NCI-H1694 (cell line): Measurements from ENCODE around the gene SEZ6.
"Not testable (repeated sequence)": the region's sequence is repeated elsewhere in the genome, so short reads cannot be mapped to it uniquely, and the experiment has no call there.

ENCODE experiments used
- DNase-seq: peaks from one replicate; lab custom pipeline; 2025; lab: John Stamatoyannopoulos, UW

The SEZ6 gene

GRCh38 chr17:28935744-28936460, 69.9 kb downstream of the SEZ6 start:
- DNase-seq, result no peak

GRCh38 chr17:28934508-28934907, 71.3 kb downstream of the SEZ6 start:
- not testable (repeated sequence) for DNase-seq

- DNase-seq, result no peak
Measured at GRCh38 chr17:28929787-28930186, 76.0 kb downstream of the SEZ6 start.

GRCh38 chr17:28928061-28928460, 77.8 kb downstream of the SEZ6 start:
- DNase-seq, result no peak

- no peak for DNase-seq
Measured at GRCh38 chr17:28926786-28927185, 79.0 kb downstream of the SEZ6 start.

GRCh38 chr17:28926366-28926765, 79.5 kb downstream of the SEZ6 start:
- no peak for DNase-seq

GRCh38 chr17:28925912-28926365, 79.9 kb downstream of the SEZ6 start:
- no peak for DNase-seq

- no peak for DNase-seq
Measured at GRCh38 chr17:28920201-28920600, 85.6 kb downstream of the SEZ6 start.

GRCh38 chr17:28918295-28918694, 87.5 kb downstream of the SEZ6 start:
- no peak for DNase-seq

- DNase-seq, result no peak
Measured at GRCh38 chr17:28917465-28917864, 88.4 kb downstream of the SEZ6 start.

GRCh38 chr17:28917029-28917428, 88.8 kb downstream of the SEZ6 start:
- DNase-seq, result no peak

- DNase-seq, result peak; percentile 18
Measured at GRCh38 chr17:28916302-28916934, 89.4 kb downstream of the SEZ6 start.

- DNase-seq, result no peak
Measured at GRCh38 chr17:28912938-28913333, 92.9 kb downstream of the SEZ6 start.

- DNase-seq, result no peak
Measured at GRCh38 chr17:28912281-28912937, 93.4 kb downstream of the SEZ6 start.

GRCh38 chr17:28911411-28912045, 94.3 kb downstream of the SEZ6 start:
- no peak for DNase-seq

GRCh38 chr17:28910534-28910933, 95.3 kb downstream of the SEZ6 start:
- no peak for DNase-seq

- DNase-seq, result no peak
Measured at GRCh38 chr17:28908640-28909167, 97.1 kb downstream of the SEZ6 start.

- no peak for DNase-seq
Measured at GRCh38 chr17:28907709-28908475, 97.9 kb downstream of the SEZ6 start.

GRCh38 chr17:28906706-28907438, 99.0 kb downstream of the SEZ6 start:
- DNase-seq, result no peak

GRCh38 chr17:28906276-28906675, 99.6 kb downstream of the SEZ6 start:
- no peak for DNase-seq
